Measurements from ENCODE around the gene CHST12.

Gene CHST12

DNA sequence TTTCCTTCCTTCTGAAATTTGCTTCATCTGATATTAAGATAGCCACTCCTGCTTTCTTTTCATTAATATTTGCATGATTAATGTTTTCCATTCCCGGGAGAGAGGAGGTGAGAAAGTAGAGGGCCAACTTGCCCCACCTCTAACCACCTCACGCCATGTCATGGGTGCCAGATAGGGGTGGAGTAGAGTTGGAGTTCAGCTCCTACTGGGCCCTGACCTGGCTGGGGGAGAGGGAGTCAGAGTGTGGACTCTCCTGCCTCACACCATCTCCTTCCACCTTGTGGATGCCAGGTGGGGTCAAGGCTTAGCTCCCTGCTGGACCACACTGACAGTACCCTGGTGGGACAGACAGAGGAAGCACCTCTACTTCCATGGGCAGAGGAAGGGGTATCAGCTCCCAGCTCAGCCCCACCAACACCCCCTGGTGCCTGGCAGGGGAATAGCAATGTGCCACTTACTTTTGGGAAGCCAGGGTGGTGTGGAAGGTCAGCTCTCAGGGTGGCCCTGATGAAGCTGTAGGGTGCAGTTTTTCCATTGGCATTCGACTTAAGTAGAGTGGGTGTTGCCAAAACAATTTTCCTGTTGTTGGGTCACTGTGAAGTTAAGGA lies 28.0 kb downstream of the CHST12 start:
- TF ChIP-seq, protein P1, sequence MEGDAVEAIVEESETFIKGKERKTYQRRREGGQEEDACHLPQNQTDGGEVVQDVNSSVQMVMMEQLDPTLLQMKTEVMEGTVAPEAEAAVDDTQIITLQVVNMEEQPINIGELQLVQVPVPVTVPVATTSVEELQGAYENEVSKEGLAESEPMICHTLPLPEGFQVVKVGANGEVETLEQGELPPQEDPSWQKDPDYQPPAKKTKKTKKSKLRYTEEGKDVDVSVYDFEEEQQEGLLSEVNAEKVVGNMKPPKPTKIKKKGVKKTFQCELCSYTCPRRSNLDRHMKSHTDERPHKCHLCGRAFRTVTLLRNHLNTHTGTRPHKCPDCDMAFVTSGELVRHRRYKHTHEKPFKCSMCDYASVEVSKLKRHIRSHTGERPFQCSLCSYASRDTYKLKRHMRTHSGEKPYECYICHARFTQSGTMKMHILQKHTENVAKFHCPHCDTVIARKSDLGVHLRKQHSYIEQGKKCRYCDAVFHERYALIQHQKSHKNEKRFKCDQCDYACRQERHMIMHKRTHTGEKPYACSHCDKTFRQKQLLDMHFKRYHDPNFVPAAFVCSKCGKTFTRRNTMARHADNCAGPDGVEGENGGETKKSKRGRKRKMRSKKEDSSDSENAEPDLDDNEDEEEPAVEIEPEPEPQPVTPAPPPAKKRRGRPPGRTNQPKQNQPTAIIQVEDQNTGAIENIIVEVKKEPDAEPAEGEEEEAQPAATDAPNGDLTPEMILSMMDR (conservative IDR thresholded peaks at IDR 0.05; ENCODE audit: low read length), result peak; percentile 35
- no peak overlapping the region for H3K4me3 ChIP-seq (ENCODE audit: low read length)
- no peak for DNase-seq (ENCODE audit: low read depth)

DNA sequence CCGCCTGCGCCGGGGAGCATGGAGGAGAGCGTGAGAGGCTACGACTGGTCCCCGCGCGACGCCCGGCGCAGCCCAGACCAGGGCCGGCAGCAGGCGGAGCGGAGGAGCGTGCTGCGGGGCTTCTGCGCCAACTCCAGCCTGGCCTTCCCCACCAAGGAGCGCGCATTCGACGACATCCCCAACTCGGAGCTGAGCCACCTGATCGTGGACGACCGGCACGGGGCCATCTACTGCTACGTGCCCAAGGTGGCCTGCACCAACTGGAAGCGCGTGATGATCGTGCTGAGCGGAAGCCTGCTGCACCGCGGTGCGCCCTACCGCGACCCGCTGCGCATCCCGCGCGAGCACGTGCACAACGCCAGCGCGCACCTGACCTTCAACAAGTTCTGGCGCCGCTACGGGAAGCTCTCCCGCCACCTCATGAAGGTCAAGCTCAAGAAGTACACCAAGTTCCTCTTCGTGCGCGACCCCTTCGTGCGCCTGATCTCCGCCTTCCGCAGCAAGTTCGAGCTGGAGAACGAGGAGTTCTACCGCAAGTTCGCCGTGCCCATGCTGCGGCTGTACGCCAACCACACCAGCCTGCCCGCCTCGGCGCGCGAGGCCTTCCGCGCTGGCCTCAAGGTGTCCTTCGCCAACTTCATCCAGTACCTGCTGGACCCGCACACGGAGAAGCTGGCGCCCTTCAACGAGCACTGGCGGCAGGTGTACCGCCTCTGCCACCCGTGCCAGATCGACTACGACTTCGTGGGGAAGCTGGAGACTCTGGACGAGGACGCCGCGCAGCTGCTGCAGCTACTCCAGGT lies 29.7 kb downstream of the CHST12 start:
- H3K4me3 ChIP-seq (ENCODE audit: low read length), result no peak overlapping the region
- no peak for DNase-seq (ENCODE audit: low read depth)
- TF ChIP-seq, protein P1 (conservative IDR thresholded peaks at IDR 0.05; ENCODE audit: low read length), result no peak

DNA sequence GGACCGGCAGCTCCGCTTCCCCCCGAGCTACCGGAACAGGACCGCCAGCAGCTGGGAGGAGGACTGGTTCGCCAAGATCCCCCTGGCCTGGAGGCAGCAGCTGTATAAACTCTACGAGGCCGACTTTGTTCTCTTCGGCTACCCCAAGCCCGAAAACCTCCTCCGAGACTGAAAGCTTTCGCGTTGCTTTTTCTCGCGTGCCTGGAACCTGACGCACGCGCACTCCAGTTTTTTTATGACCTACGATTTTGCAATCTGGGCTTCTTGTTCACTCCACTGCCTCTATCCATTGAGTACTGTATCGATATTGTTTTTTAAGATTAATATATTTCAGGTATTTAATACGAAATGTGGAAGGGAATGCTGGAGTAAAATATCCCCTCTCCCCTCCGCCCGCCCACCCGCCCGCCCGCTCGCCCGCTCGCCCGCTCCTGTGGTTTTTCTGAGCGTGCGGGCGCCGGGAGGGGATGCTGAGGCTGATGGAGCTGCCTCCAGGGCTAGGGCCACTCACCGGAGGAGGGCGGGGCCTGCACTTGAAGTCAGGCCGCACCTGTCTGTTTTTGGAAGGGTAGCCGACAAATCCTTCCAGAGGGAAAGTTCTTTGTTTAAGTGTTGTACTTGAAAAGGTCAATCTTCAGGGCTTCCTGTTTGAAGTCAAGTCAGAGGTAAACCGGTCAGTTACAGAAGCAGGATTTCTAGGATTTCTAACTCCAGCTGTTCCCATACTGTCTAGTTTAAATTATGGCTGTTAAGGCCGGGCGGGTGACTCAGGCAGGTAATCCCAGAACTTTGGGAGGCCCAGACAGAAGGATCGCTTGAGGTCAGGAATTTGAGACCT lies 30.5 kb downstream of the CHST12 start:
- H3K4me3 ChIP-seq (ENCODE audit: low read length), result no peak overlapping the region
- TF ChIP-seq, protein P1 (conservative IDR thresholded peaks at IDR 0.05; ENCODE audit: low read length), result no peak
- DNase-seq (ENCODE audit: low read depth), result no peak

DNA sequence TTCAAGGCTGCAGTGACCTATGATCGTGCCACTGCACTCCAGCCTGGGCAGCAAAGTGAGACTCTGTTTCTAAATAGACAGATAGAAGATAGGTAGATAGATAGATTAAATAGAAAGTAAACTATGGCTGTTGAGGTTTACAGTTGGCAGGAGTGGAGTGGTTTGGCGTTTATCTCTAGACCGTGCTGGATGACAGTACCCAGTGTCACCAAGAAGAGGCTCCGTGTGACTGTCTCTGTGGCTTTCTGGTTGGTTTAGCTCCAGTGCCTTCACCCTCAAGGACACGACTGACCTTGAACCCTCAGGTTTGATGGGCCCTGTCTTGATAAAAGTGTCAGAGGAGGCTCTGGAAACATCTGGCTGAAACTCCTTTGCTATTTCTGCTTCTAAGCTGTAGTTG lies 31.7 kb downstream of the CHST12 start:
- H3K4me3 ChIP-seq (ENCODE audit: low read length), result no peak overlapping the region
- TF ChIP-seq, protein P1 (conservative IDR thresholded peaks at IDR 0.05; ENCODE audit: low read length), result no peak
- DNase-seq (ENCODE audit: low read depth), result no peak

DNA sequence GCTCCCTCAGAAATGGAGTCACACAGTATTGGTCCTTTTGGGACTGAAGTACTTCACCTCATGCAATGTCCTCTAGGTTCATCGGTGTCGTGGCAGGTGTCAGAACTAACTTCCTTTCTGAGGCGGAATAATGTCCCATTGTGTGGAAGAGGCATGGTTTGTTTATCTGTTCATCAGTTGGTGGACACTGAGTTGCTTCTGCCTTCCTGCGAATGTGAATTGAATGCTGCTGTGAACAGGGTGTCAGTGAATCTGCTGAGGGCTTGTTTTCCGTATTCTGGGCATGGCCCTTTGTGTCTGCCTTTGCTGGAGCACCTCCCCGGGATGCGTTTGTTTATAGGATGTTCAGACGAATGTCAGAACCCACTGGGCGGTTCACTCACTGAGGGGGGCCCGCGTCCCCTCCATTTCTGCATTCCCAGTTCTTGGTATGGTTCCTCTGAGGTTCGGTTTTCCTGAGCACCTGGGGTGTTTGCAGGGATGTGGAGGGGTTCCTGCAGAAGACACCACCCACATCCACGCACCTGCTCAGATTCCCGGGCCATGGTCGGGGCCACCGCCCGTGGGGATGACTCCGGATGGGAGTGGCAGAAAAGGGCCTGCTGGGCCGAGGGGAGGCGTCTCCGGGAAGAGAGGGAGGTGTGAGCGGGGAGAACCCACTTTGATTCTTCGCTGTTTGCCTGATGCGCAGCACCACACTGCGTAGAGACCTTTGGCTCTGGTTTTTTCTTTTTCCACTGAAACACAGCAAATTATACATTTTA lies 33.1 kb downstream of the CHST12 start:
- no peak for DNase-seq (ENCODE audit: low read depth)
- H3K4me3 ChIP-seq (ENCODE audit: low read length), result no peak overlapping the region
- TF ChIP-seq, protein P1 (conservative IDR thresholded peaks at IDR 0.05; ENCODE audit: low read length), result no peak

DNA sequence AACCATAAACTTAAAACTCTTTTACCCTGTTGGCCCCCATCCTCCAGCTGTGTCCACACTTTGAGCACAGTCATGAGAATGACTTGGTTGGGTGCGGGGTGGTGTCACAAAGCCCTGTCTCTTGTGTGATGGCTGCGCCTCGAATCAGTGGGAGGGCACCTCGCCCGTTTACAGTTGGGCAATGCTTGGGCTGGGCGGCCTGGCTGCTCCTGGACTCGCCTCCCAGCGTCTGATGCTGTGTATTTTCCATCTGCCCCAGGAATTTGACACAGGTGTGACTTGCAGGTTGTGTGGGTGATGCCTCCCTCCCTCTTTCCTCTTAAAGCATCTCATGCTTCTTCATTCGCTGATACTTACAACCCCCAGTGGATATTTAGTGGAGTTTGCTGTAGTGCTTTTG lies 33.7 kb downstream of the CHST12 start:
- DNase-seq (ENCODE audit: low read depth), result no peak
- TF ChIP-seq, protein P1 (conservative IDR thresholded peaks at IDR 0.05; ENCODE audit: low read length), result no peak
- no peak overlapping the region for H3K4me3 ChIP-seq (ENCODE audit: low read length)

All from AG10803 (cell line).